Measurements from ENCODE around the gene AADAT. TPM values are rescaled to one million over a fixed set of nuclear protein-coding genes. Genes with fewer than 3 reads are reported as not detected.

Gene AADAT
- total RNA-seq, 1 donor from 2014 or later: 10.7 TPM

DNA sequence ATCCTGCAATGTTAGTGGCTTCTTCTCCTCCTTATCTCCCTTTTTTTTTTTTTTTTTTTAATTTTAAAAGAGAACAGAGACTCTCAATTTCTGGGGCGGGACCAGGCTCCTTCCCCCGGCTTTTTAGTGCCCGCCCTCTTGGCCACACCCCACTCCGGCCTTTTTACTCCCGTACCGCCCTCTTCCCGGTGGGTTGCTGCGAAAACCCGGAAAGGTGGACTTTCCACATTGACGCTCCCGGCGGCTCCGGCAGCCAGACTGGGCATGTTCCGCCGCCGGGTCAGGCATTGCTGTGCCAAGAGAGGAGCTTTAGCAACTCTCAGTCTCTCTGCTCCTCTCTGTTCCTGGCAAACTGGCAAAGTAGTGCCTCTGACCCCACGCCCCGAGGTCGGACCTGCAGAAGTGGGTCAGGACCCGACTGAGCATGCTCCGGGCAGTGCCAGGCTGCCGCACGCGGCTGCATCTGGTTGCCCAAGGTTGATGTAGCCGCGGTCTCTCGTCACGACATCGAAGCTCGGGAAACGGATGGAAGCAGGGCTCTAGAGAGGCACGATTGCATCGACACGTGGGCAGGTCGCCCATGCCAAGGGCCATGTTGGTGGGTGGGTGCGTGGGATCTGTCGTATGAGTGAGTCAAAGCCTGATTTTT, 62.5 kb downstream of the AADAT start:
- Mint-ChIP-seq H3K4me3 (ENCODE audit: unreplicated experiment) (peak overlapping the region; percentile 86), H3K27me3 (ENCODE audit: unreplicated experiment) (peaks cover 55% of the 10 kb centered on the region), H3K27ac (ENCODE audit: unreplicated experiment) (peak overlapping the region; percentile 62)

DNA sequence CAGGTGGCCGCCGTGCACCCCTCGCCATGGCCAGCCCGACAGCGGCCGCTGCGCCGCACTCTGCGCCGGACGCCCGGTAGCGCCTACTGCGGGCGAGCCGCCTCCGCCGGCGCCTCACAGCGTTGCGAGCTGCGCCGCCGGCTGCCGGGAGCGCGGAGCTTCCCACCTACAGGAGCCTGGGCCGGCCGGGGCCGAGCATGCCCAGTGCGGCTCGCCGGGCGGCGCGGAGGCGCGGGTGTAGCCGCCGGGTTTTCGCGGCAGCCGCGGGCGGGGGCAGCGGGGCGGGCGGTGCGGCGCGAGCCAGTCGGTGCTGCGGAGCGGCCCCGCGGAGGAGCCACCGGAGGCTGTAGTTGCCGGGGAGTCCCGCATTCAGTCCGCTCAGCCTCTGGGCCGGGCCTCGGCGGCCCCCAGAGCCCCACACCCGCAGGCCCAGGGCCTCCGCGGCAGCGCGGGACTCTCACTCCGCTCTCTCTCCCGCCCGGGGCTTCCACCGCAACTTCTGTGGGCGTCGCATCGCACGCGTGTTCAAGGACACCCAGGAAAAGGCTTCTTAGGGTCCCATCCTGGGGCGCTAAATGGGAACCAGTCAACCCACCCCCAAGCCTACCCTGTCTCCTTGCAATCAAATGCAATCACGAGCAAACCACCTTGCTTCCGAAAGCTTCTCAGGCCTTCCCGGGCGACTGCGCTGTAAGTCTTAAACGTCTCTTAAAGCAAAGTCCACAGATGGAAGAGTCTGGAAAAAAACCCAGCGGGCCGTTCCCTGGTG, 63.3 kb downstream of the AADAT start, which contains the start of gene MFAP3L:
MFAP3L (minus strand) TSS at position 143 of the 769 bp plus-strand sequence. CDS start 20,518 bp downstream, outside the sequence.
- H3K4me3 Mint-ChIP-seq (ENCODE audit: unreplicated experiment): peak within 1 kb of the TSS; percentile 86
- H3K27me3 Mint-ChIP-seq (ENCODE audit: unreplicated experiment): peaks cover 51% of the 10 kb centered on the region
- TF ChIP-seq, protein P1, sequence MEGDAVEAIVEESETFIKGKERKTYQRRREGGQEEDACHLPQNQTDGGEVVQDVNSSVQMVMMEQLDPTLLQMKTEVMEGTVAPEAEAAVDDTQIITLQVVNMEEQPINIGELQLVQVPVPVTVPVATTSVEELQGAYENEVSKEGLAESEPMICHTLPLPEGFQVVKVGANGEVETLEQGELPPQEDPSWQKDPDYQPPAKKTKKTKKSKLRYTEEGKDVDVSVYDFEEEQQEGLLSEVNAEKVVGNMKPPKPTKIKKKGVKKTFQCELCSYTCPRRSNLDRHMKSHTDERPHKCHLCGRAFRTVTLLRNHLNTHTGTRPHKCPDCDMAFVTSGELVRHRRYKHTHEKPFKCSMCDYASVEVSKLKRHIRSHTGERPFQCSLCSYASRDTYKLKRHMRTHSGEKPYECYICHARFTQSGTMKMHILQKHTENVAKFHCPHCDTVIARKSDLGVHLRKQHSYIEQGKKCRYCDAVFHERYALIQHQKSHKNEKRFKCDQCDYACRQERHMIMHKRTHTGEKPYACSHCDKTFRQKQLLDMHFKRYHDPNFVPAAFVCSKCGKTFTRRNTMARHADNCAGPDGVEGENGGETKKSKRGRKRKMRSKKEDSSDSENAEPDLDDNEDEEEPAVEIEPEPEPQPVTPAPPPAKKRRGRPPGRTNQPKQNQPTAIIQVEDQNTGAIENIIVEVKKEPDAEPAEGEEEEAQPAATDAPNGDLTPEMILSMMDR (IDR thresholded peaks at IDR 0.05): peak; percentile 19
- H3K9me3 Mint-ChIP-seq (ENCODE audit: unreplicated experiment): no peaks in the 10 kb centered on the region
- no peaks in the 10 kb centered on the region for H3K36me3 Mint-ChIP-seq (ENCODE audit: unreplicated experiment)
- H3K4me1 Mint-ChIP-seq (ENCODE audit: unreplicated experiment): peaks cover 10% of the 10 kb centered on the region
- peak; percentile 97 for DNase-seq (ENCODE audit: extremely low spot score, unreplicated experiment)
- peak within 1 kb of the TSS; percentile 85 for H3K27ac Mint-ChIP-seq (ENCODE audit: unreplicated experiment)

More for the DNA sequence above, 62.5 kb downstream of the AADAT start:
- H3K36me3 Mint-ChIP-seq (ENCODE audit: unreplicated experiment): no peaks in the 10 kb centered on the region
- TF ChIP-seq, protein P1 (IDR thresholded peaks at IDR 0.05): no peak
- H3K4me1 Mint-ChIP-seq (ENCODE audit: unreplicated experiment): peaks cover 10% of the 10 kb centered on the region
- DNase-seq (ENCODE audit: extremely low spot score, unreplicated experiment): peak; percentile 97
- H3K9me3 Mint-ChIP-seq (ENCODE audit: unreplicated experiment): no peaks in the 10 kb centered on the region

DNA sequence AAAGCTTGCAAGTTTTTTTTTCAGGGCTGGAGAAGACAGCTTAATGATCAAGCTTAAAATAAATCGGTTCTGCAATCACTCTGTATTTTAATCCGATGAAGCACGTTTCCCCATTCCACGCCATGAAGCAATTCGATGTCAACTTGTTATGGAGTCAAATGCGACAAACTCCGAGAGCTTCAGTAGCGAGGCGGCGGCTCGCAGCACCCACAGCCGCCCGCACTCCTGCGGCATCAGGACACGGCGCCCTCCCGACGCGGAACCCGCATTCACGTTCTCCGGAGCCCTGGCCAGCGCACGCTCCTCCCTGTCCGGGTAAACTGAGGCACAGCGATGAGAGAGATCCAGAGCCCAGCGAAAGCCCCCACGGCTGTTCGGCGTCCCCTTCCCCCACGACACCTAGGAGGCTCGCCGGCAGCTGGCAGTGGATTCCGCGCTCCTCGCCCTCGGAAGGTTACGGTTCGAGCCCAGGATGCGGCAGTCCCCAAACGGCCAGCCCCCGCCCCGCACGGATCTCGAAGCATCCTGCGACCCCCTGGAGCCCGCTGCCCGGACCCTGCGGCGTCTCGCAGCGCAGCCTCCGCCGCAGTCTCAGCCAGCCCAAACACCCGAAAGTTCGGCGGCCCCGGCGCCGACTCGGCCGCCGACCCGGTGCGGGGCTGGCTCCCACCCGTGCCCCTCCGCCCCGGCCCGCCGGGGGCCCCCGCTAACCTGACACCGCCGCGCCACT, 64.1 kb downstream of the AADAT start:
- Mint-ChIP-seq H3K27ac (ENCODE audit: unreplicated experiment) (no peak overlapping the region), H3K36me3 (ENCODE audit: unreplicated experiment) (no peaks in the 10 kb centered on the region), H3K9me3 (ENCODE audit: unreplicated experiment) (no peaks in the 10 kb centered on the region), H3K27me3 (ENCODE audit: unreplicated experiment) (peaks cover 45% of the 10 kb centered on the region), H3K4me1 (ENCODE audit: unreplicated experiment) (peaks cover 10% of the 10 kb centered on the region), H3K4me3 (ENCODE audit: unreplicated experiment) (peak overlapping the region; percentile 78)
- TF ChIP-seq, protein P1 (IDR thresholded peaks at IDR 0.05): no peak
- no peak for DNase-seq (ENCODE audit: extremely low spot score, unreplicated experiment)

GRCh38 chr4:170022211-170022610, 67.5 kb downstream of the AADAT start:
- DNase-seq (ENCODE audit: extremely low spot score, unreplicated experiment): no peak
- H3K9me3 Mint-ChIP-seq (ENCODE audit: unreplicated experiment): no peaks in the 10 kb centered on the region
- no peak overlapping the region for H3K4me3 Mint-ChIP-seq (ENCODE audit: unreplicated experiment)
- H3K36me3 Mint-ChIP-seq (ENCODE audit: unreplicated experiment): no peaks in the 10 kb centered on the region
- H3K27ac Mint-ChIP-seq (ENCODE audit: unreplicated experiment): no peak overlapping the region
- TF ChIP-seq, protein P1 (IDR thresholded peaks at IDR 0.05): no peak
- H3K4me1 Mint-ChIP-seq (ENCODE audit: unreplicated experiment): peaks cover 3% of the 10 kb centered on the region
- H3K27me3 Mint-ChIP-seq (ENCODE audit: unreplicated experiment): peaks cover 31% of the 10 kb centered on the region

Data from osteocyte (in vitro differentiated cells).